ENCODE data around the gene BMP4. TPM values are rescaled to one million over a fixed set of nuclear protein-coding genes. Genes with fewer than 3 reads are reported as not detected.

Gene BMP4
- total and polyA plus RNA-seq, 2 experiments from 2014 or later, result 2.5 to 3.9 TPM

DNA sequence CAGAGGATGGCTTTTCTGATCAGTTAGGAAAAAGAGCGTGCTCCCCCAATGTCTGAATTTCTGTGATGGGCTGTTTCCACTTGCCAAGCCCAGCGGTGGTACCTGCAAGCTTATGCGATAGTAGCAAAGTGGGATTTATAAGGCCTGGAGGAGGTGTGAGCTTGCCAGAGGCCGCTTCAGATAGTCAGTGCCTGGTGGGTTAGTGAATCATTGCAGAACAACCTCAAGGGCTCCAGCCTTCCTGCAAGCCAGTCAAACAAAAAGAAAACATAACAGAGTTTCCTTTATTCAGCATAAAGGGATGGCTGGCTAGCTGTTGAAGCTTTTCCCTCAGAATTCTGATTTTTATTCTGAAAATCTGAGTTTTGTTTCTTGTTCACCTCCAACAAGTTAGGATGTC lies 7.6 kb upstream of the BMP4 start:
- Mint-ChIP-seq H3K4me1 (peaks cover 43% of the 10 kb centered on the region), H3K27me3 (ENCODE audit: insufficient read depth, low read depth, poor library complexity) (peaks cover 37% of the 10 kb centered on the region), H3K4me3 (peak overlapping the region; percentile 79), H3K36me3 (ENCODE audit: low read depth) (no peaks in the 10 kb centered on the region; the same call in 2 of the 3 replicates), H3K9me3 (peaks cover 7% of the 10 kb centered on the region), H3K27ac (no peak overlapping the region)
- Histone ChIP-seq H3K27me3 (ENCODE audit: insufficient read depth) (peaks cover 67% of the 10 kb centered on the region), H3K27ac (ENCODE audit: low read depth) (no peak overlapping the region), H3K79me2 (replicated peaks; ENCODE audit: insufficient read depth) (no peaks in the 10 kb centered on the region), H3K4me3 (peak overlapping the region; percentile 67), H3F3A (replicated peaks; ENCODE audit: low read depth) (0 out of 2 replicates have a peak, but pooled peaks cover 4% of the 10 kb centered on the region), H4K20me1 (replicated peaks; ENCODE audit: insufficient read depth) (no peaks in the 10 kb centered on the region), H2AFZ (peak overlapping the region; percentile 89), H3K4me1 (ENCODE audit: insufficient read depth) (peaks cover 37% of the 10 kb centered on the region), H3K4me2 (peak overlapping the region; percentile 91), H3K36me3 (ENCODE audit: insufficient read depth) (no peaks in the 10 kb centered on the region), H3K9me2 (ENCODE audit: insufficient read depth) (0 out of 2 replicates have a peak, but pooled peaks cover 6% of the 10 kb centered on the region)
- no peak for TF ChIP-seq NANOG (IDR thresholded peaks at IDR 0.05; ENCODE audit: borderline replicate concordance)
- TF ChIP-seq JUNB (IDR thresholded peaks at IDR 0.05; ENCODE audit: unreplicated experiment), result no peak
- TF ChIP-seq EZH2phosphoT487 (IDR thresholded peaks at IDR 0.05; ENCODE audit: unreplicated experiment), result no peak
- no peak for TF ChIP-seq STAT1 (IDR thresholded peaks at IDR 0.05; ENCODE audit: unreplicated experiment)
- TF ChIP-seq, protein P1, sequence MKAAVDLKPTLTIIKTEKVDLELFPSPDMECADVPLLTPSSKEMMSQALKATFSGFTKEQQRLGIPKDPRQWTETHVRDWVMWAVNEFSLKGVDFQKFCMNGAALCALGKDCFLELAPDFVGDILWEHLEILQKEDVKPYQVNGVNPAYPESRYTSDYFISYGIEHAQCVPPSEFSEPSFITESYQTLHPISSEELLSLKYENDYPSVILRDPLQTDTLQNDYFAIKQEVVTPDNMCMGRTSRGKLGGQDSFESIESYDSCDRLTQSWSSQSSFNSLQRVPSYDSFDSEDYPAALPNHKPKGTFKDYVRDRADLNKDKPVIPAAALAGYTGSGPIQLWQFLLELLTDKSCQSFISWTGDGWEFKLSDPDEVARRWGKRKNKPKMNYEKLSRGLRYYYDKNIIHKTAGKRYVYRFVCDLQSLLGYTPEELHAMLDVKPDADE (IDR thresholded peaks at IDR 0.05), result no peak
- peak; percentile 67 for ATAC-seq
- DNase-seq (ENCODE audit: low spot score), result peak; percentile 43

DNA sequence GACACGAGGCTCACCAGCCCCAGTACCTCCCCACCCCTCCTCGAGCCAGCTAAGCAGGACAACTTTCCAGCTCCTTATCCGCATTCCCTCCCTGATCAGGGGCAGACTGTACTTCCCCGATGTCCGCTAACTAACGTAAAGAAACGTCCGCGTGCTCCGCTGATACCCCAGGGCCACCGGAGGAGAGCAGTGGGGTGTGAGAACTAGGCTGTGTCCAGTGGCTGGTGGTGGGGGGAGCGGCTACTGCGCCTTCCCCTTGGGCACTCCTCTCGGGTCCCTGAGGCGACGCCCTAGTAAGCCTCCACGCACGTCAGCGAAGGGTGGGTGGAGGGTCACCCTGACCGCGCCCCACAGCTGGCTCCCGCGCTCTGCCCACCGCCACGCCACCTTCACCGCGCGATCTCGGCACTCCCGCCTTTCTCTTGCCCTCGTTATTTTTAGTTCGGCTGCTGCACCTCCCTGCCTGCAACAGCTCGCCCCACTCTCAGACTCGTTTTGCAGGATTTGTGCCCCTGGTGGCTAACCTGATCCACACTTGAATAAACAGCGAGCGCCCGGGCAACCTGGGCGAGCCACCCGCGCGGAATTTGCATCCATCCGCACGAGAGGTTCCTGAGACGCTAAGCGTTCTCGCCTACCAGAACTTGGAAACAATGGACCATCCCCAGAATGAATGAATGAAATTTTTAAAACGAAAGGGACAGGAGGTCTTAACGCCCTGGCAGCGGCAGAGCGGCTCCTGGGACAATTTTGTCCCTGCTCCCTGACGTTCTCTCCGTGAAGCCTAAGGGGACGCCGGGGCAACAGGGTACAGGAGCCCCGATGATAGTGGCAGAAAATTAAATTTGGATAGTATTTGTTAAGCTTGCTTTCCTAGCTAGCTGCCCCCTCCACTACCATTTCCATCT lies 6.9 kb upstream of the BMP4 start:
- H3K9me2 ChIP-seq (ENCODE audit: insufficient read depth), result 0 out of 2 replicates have a peak, but pooled peaks cover under 1% of the 10 kb centered on the region
- peaks cover 74% of the 10 kb centered on the region for H3K27me3 ChIP-seq (ENCODE audit: insufficient read depth)
- peak overlapping the region; percentile 67 for H3K4me3 ChIP-seq
- Mint-ChIP-seq H3K4me1 (peaks cover 36% of the 10 kb centered on the region), H3K4me3 (peak overlapping the region; percentile 79), H3K36me3 (ENCODE audit: low read depth) (no peaks in the 10 kb centered on the region; the same call in 2 of the 3 replicates), H3K27me3 (ENCODE audit: insufficient read depth, low read depth, poor library complexity) (peaks cover 35% of the 10 kb centered on the region), H3K27ac (no peak overlapping the region), H3K9me3 (peaks cover 7% of the 10 kb centered on the region)
- 0 out of 2 replicates have a peak, but pooled peaks cover 4% of the 10 kb centered on the region for H3F3A ChIP-seq (replicated peaks; ENCODE audit: low read depth)
- TF ChIP-seq EZH2 (IDR thresholded peaks at IDR 0.05; ENCODE audit: low read depth, unreplicated experiment) (peak; percentile 53), ZNF114 (CRISPR knock-in tag; IDR thresholded peaks at IDR 0.05) (no peak)
- TF ChIP-seq, protein P2, sequence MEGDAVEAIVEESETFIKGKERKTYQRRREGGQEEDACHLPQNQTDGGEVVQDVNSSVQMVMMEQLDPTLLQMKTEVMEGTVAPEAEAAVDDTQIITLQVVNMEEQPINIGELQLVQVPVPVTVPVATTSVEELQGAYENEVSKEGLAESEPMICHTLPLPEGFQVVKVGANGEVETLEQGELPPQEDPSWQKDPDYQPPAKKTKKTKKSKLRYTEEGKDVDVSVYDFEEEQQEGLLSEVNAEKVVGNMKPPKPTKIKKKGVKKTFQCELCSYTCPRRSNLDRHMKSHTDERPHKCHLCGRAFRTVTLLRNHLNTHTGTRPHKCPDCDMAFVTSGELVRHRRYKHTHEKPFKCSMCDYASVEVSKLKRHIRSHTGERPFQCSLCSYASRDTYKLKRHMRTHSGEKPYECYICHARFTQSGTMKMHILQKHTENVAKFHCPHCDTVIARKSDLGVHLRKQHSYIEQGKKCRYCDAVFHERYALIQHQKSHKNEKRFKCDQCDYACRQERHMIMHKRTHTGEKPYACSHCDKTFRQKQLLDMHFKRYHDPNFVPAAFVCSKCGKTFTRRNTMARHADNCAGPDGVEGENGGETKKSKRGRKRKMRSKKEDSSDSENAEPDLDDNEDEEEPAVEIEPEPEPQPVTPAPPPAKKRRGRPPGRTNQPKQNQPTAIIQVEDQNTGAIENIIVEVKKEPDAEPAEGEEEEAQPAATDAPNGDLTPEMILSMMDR (conservative IDR thresholded peaks at IDR 0.05; ENCODE audit: low read depth in 2 of 2), result peak; percentile 29 to 43; a peak in 3 of 4 replicates
- H3K27ac ChIP-seq (ENCODE audit: low read depth), result no peak overlapping the region
- DNase-seq (ENCODE audit: low spot score), result peak; percentile 67
- no peaks in the 10 kb centered on the region for H3K79me2 ChIP-seq (replicated peaks; ENCODE audit: insufficient read depth)
- no peaks in the 10 kb centered on the region for H4K20me1 ChIP-seq (replicated peaks; ENCODE audit: insufficient read depth)
- H3K36me3 ChIP-seq (ENCODE audit: insufficient read depth), result no peaks in the 10 kb centered on the region
- H3K4me1 ChIP-seq (ENCODE audit: insufficient read depth), result peaks cover 30% of the 10 kb centered on the region
- peak overlapping the region; percentile 89 for H2AFZ ChIP-seq
- peak; percentile 77 for ATAC-seq
- H3K4me2 ChIP-seq, result peak overlapping the region; percentile 91
